ENCODE data around the gene SMURF2.
A peak's percentile ranks its signal among the peaks of the same experiment; 100 is the strongest.

Gene SMURF2

GRCh38 chr17:64653985-64654355 is 8.1 kb downstream of the SMURF2 start:
- TF ChIP-seq USF1 (IDR thresholded peaks at IDR 0.05): no peak
- no peak for TF ChIP-seq MAX (IDR thresholded peaks at IDR 0.05)
- TF ChIP-seq FOXM1 (IDR thresholded peaks at IDR 0.05; ENCODE audit: borderline replicate concordance, low read depth): no peak
- TF ChIP-seq RAD21 (IDR thresholded peaks at IDR 0.05; ENCODE audit: low read depth): no peak
- TF ChIP-seq TAF1 (IDR thresholded peaks at IDR 0.05; ENCODE audit: low read depth): no peak
- no peak for TF ChIP-seq ZBTB7A (IDR thresholded peaks at IDR 0.05; ENCODE audit: low read depth)
- TF ChIP-seq TCF12 (IDR thresholded peaks at IDR 0.05; ENCODE audit: low read depth): no peak
- TF ChIP-seq CEBPB (IDR thresholded peaks at IDR 0.05): no peak
- no peak for TF ChIP-seq TEAD4 (IDR thresholded peaks at IDR 0.05)
- no peak for TF ChIP-seq NFIC (IDR thresholded peaks at IDR 0.05)
- TF ChIP-seq YY1 (IDR thresholded peaks at IDR 0.05; ENCODE audit: low read depth): no peak
- TF ChIP-seq, protein P1, sequence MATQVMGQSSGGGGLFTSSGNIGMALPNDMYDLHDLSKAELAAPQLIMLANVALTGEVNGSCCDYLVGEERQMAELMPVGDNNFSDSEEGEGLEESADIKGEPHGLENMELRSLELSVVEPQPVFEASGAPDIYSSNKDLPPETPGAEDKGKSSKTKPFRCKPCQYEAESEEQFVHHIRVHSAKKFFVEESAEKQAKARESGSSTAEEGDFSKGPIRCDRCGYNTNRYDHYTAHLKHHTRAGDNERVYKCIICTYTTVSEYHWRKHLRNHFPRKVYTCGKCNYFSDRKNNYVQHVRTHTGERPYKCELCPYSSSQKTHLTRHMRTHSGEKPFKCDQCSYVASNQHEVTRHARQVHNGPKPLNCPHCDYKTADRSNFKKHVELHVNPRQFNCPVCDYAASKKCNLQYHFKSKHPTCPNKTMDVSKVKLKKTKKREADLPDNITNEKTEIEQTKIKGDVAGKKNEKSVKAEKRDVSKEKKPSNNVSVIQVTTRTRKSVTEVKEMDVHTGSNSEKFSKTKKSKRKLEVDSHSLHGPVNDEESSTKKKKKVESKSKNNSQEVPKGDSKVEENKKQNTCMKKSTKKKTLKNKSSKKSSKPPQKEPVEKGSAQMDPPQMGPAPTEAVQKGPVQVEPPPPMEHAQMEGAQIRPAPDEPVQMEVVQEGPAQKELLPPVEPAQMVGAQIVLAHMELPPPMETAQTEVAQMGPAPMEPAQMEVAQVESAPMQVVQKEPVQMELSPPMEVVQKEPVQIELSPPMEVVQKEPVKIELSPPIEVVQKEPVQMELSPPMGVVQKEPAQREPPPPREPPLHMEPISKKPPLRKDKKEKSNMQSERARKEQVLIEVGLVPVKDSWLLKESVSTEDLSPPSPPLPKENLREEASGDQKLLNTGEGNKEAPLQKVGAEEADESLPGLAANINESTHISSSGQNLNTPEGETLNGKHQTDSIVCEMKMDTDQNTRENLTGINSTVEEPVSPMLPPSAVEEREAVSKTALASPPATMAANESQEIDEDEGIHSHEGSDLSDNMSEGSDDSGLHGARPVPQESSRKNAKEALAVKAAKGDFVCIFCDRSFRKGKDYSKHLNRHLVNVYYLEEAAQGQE (IDR thresholded peaks at IDR 0.05; ENCODE audit: low read depth): no peak

DNA sequence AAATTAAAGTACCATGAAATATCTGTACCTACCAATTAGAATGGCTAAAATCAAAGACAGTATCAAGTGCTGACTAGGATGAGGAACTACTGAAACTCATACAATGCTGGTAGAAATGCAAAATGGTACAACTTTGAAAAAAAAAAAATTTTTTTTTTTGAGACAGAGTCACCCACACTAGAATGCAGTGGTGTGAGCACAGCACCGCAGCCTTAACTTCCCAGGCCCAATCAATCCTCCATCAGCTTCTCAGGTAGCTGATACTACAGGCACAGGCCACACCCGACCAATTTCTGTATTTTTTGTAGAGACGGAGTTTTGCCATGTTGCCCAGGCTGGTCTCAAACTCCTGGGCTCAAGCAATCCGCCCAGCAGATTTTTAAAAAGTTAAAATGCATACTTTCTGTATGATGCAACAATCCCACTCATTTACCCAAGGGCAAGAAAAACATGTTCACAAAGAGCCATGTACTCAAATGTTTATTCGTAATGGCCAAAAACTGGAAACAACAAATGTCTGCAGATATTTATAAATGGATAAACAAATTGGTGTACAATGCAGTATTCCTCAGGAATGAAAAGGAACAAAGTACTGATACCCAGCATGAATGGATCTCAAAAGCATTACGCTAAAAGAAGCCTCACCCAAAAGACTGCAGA is 8.7 kb downstream of the SMURF2 start:
- TF ChIP-seq CEBPB (IDR thresholded peaks at IDR 0.05): 0 out of 2 replicates have a peak, but pooled peaks have one; percentile 6
- no peak for TF ChIP-seq TCF12 (IDR thresholded peaks at IDR 0.05; ENCODE audit: low read depth)
- no peak for TF ChIP-seq CREB1 (IDR thresholded peaks at IDR 0.05; ENCODE audit: low read depth)
- no peak for TF ChIP-seq ZBTB7A (IDR thresholded peaks at IDR 0.05; ENCODE audit: low read depth)

DNA sequence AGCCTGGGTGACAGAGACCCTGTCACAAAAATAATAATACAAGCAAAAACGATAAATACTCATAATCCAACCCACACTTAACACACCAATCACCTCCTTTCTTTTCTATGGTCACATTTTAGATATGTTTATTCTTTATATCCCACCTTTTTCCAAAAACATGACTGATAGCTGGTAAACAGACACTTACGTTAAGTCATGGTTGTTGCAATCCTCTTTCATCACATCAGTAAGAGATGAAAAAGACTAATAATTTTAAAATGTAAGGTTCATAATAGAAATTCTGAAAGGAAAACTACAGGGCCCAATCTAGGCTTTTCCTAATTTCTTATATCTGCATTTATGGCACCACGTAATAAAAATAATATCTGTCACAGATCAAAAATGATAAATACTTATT is 10.2 kb downstream of the SMURF2 start:
- TF ChIP-seq USF1 (IDR thresholded peaks at IDR 0.05): no peak
- no peak for TF ChIP-seq TCF12 (IDR thresholded peaks at IDR 0.05; ENCODE audit: low read depth)
- TF ChIP-seq CEBPB (IDR thresholded peaks at IDR 0.05): no peak
- TF ChIP-seq EP300 (IDR thresholded peaks at IDR 0.05; ENCODE audit: borderline replicate concordance): no peak
- TF ChIP-seq YY1 (IDR thresholded peaks at IDR 0.05; ENCODE audit: low read depth): no peak
- TF ChIP-seq RAD21 (IDR thresholded peaks at IDR 0.05; ENCODE audit: low read depth): no peak
- TF ChIP-seq, protein P1 (IDR thresholded peaks at IDR 0.05; ENCODE audit: low read depth): no peak
- no peak for TF ChIP-seq TEAD4 (IDR thresholded peaks at IDR 0.05)
- TF ChIP-seq TAF1 (IDR thresholded peaks at IDR 0.05; ENCODE audit: low read depth): no peak

DNA sequence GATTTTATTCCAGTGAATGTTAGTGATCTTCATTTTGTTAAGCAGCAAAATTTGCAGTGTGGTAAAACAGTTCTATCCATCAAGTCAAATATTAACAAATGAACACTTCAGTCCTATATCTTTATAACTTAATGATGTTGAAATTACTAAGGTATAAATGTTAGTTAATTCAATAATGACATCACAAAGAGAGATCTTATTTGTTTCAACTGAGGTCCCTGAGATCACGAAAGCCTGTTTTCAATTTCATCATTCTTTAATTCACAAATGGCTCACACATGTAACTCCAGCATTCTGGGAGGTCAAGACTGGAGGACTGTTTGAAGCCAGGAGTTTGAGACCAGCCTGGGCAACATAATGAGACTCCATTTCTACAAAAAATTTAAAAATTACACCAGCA is 13.9 kb downstream of the SMURF2 start:
- TF ChIP-seq YY1 (IDR thresholded peaks at IDR 0.05; ENCODE audit: low read depth): no peak
- TF ChIP-seq RAD21 (IDR thresholded peaks at IDR 0.05; ENCODE audit: low read depth): no peak
- TF ChIP-seq EGR1 (IDR thresholded peaks at IDR 0.05): no peak
- TF ChIP-seq TAF1 (IDR thresholded peaks at IDR 0.05; ENCODE audit: low read depth): no peak
- TF ChIP-seq, protein P1 (IDR thresholded peaks at IDR 0.05; ENCODE audit: low read depth): no peak
- no peak for TF ChIP-seq NFIC (IDR thresholded peaks at IDR 0.05)
- no peak for TF ChIP-seq MAX (IDR thresholded peaks at IDR 0.05)
- no peak for TF ChIP-seq USF1 (IDR thresholded peaks at IDR 0.05)
- TF ChIP-seq FOXM1 (IDR thresholded peaks at IDR 0.05; ENCODE audit: borderline replicate concordance, low read depth): no peak
- no peak for TF ChIP-seq EP300 (IDR thresholded peaks at IDR 0.05; ENCODE audit: borderline replicate concordance)
- TF ChIP-seq TEAD4 (IDR thresholded peaks at IDR 0.05): no peak
- TF ChIP-seq ZBTB7A (IDR thresholded peaks at IDR 0.05; ENCODE audit: low read depth): no peak
- TF ChIP-seq TCF12 (IDR thresholded peaks at IDR 0.05; ENCODE audit: low read depth): no peak
- no peak for TF ChIP-seq CEBPB (IDR thresholded peaks at IDR 0.05)
- TF ChIP-seq CREB1 (IDR thresholded peaks at IDR 0.05; ENCODE audit: low read depth): no peak
